Upper lobe of right lung (tissue), 1 donor: ENCODE measurements around the gene USP24. TPM values are rescaled to one million over a fixed set of nuclear protein-coding genes. Genes with fewer than 3 reads are reported as not detected.

ENCODE experiments used
- ATAC-seq: fragments of 200-7000 bp; cut with Tn5 transposase; one replicate; pipeline ENCODE4 v1.9.1; 2020; ENCODE audit warnings: mild to moderate bottlenecking, moderate library complexity
- DNase-seq: peaks from one replicate; pipeline ENCODE4 v3.0.0-alpha.2; 2020
- H3K27ac ChIP-seq: fragments of 200-600 bp; one replicate; pipeline ENCODE4 v1.8.0; 2022
- H3K27me3 ChIP-seq: fragments of 200-600 bp; one replicate; pipeline ENCODE4 v1.8.0; 2022; ENCODE audit warnings: mild to moderate bottlenecking
- H3K36me3 ChIP-seq: fragments of 200-600 bp; one replicate; pipeline ENCODE4 v1.8.0; 2022
- H3K4me1 ChIP-seq: fragments of 200-600 bp; one replicate; pipeline ENCODE4 v1.8.0; 2022
- H3K4me3 ChIP-seq: fragments of 200-600 bp; one replicate; pipeline ENCODE4 v1.8.0; 2022; ENCODE audit warnings: mild to moderate bottlenecking
- H3K9me3 ChIP-seq: fragments of 200-600 bp; one replicate; pipeline ENCODE4 v1.8.0; 2022
- CTCF ChIP-seq: fragments of 200-600 bp; IDR thresholded peaks from one replicate; pipeline ENCODE4 v1.8.0; 2022; ENCODE audit warnings: antibody characterized with exemption
- intact Hi-C: fragments of 100-400 bp; cut with DNase I; formaldehyde crosslinking; loops from one replicate; pipeline ENCODE4 v1.11.0; 2022
- total RNA-seq: library from RNA; stranded (reverse); fragmentation: NEBNext Ultra II Directional; extraction: Animal tissue kit (Norgen Biotek cat#: 25700); gene quantifications from one replicate; pipeline ENCODE4 v1.2.1, GENCODE V29; 2021
- donor health status: DM: no; HTN: yes; CAD: no; lungs with severe emphysema.

USP24 gene
- total RNA-seq, 1 donor from 2014 or later = 39.5 TPM

GRCh38 chr1:55040083-55040932, 174.9 kb downstream of the USP24 start:
- intact Hi-C loops = no loop called here
- Histone ChIP-seq H3K27me3 (peaks cover 31% of the 10 kb centered on the region), H3K4me3 (peak overlapping the region; percentile 41), H3K36me3 (no peaks in the 10 kb centered on the region), H3K9me3 (no peaks in the 10 kb centered on the region), H3K27ac (no peak overlapping the region), H3K4me1 (no peaks in the 10 kb centered on the region)
- TF ChIP-seq CTCF = no peak
- ATAC-seq (peak; percentile 26), DNase-seq (no peak)

- DNase-seq = peak; percentile 83
- intact Hi-C loops = no loop called here
- ATAC-seq = peak; percentile 80
- TF ChIP-seq CTCF = no peak
- no peaks in the 10 kb centered on the region for H3K36me3 ChIP-seq
- no peaks in the 10 kb centered on the region for H3K9me3 ChIP-seq
- peak within 1 kb of the TSS; percentile 47 for H3K27ac ChIP-seq
- H3K27me3 ChIP-seq = peaks cover 38% of the 10 kb centered on the region
- peak within 1 kb of the TSS; percentile 41 for H3K4me3 ChIP-seq
- H3K4me1 ChIP-seq = no peaks in the 10 kb centered on the region
These were observed 175.7 kb downstream of the USP24 start, which contains the start of gene PCSK9 for GRCh38 chr1:55039342-55040082. TSS of gene PCSK9 (plus strand) at chr1:55039548. CDS start at chr1:55039838, 290 bp downstream.

GRCh38 chr1:55038974-55039341, 176.2 kb downstream of the USP24 start:
- TF ChIP-seq CTCF = no peak
- H3K4me1 ChIP-seq = no peaks in the 10 kb centered on the region
- intact Hi-C loops = no loop called here
- DNase-seq (no peak), ATAC-seq (no peak)
- peak overlapping the region; percentile 41 for H3K4me3 ChIP-seq
- no peaks in the 10 kb centered on the region for H3K9me3 ChIP-seq
- no peaks in the 10 kb centered on the region for H3K36me3 ChIP-seq
- no peak overlapping the region for H3K27ac ChIP-seq
- peaks cover 39% of the 10 kb centered on the region for H3K27me3 ChIP-seq

- H3K4me1 ChIP-seq = no peaks in the 10 kb centered on the region
- no peak overlapping the region for H3K27ac ChIP-seq
- H3K9me3 ChIP-seq = no peaks in the 10 kb centered on the region
- H3K4me3 ChIP-seq = no peak overlapping the region
- intact Hi-C loops = no loop called here
- H3K36me3 ChIP-seq = no peaks in the 10 kb centered on the region
- TF ChIP-seq CTCF = no peak
- ATAC-seq = no peak
- no peak for DNase-seq
- peaks cover 44% of the 10 kb centered on the region for H3K27me3 ChIP-seq
These were observed 176.7 kb downstream of the USP24 start for GRCh38 chr1:55038552-55038838.

- no peak for DNase-seq
- Histone ChIP-seq H3K4me3 (no peak overlapping the region), H3K27me3 (peaks cover 46% of the 10 kb centered on the region), H3K36me3 (no peaks in the 10 kb centered on the region), H3K9me3 (no peaks in the 10 kb centered on the region), H3K27ac (no peak overlapping the region), H3K4me1 (no peaks in the 10 kb centered on the region)
- intact Hi-C loops = no loop called here
- no peak for ATAC-seq
- TF ChIP-seq CTCF = no peak
These were observed 177.2 kb downstream of the USP24 start for GRCh38 chr1:55037733-55038551.
